Measurements from ENCODE around the gene IDNK. TPM values are rescaled to one million over a fixed set of nuclear protein-coding genes. Genes with fewer than 3 reads are reported as not detected.

IDNK gene
- total RNA-seq, 1 experiment from 2014 or later = 3.3 TPM

GRCh38 chr9:83617299-83617698 lies 5.6 kb upstream of the IDNK start (continued):
- TF ChIP-seq ZBTB33 (IDR thresholded peaks at IDR 0.05; ENCODE audit: extremely low read depth, insufficient replicate concordance, low read length) = no peak
- TF ChIP-seq FOSL1 (IDR thresholded peaks at IDR 0.05; ENCODE audit: low read depth) = no peak
- TF ChIP-seq JUND (IDR thresholded peaks at IDR 0.05) = no peak
- TF ChIP-seq ZNF274 (IDR thresholded peaks at IDR 0.05; ENCODE audit: low read depth, low read length) = no peak
- no peak for TF ChIP-seq YY1 (IDR thresholded peaks at IDR 0.05; ENCODE audit: extremely low read depth, insufficient replicate concordance, low read depth, low read length)
- no peak for TF ChIP-seq EZH2 (IDR thresholded peaks at IDR 0.05)

- no peaks in the 10 kb centered on the region for H3K9me3 ChIP-seq (ENCODE audit: control insufficient read depth in 1 of 2, insufficient read depth in 1 of 2, low read depth in 1 of 2, low read length in 2 of 2)
- no peaks in the 10 kb centered on the region for H3K27me3 ChIP-seq (ENCODE audit: insufficient read depth, low read length)
- no peaks in the 10 kb centered on the region for H4K20me1 ChIP-seq (ENCODE audit: insufficient read depth)
- H3K4me3 ChIP-seq (replicated peaks in 1 of 2; ENCODE audit: low read depth in 1 of 2, low read length in 2 of 2) = no peak overlapping the region
- intact Hi-C loops (cut with micrococcal nuclease) = loop anchor here (2.0 to 10.0 kb wide), 4 partner anchors 28 to 291 kb away; partner anchors contain the start of gene GKAP1
- peak overlapping the region; percentile 19; the same call in 1 of the 2 replicates for H3K4me2 ChIP-seq (ENCODE audit: low read length)
- H3K9me2 ChIP-seq (ENCODE audit: insufficient read depth) = no peaks in the 10 kb centered on the region
- CTCF ChIA-PET = interaction anchor here (0.6 to 1.9 kb wide), 12 partner anchors 8 to 640 kb away, joined by 3 to 16 read pairs (median 4); no protein-coding TSS in a partner anchor
- H3K4me1 ChIP-seq (ENCODE audit: control insufficient read depth in 1 of 2, insufficient read depth in 2 of 2, low read length in 2 of 2) = peaks cover 3 to 24% of the 10 kb centered on the region in 2 experiments; a peak in 3 of 4 replicates
- no peaks in the 10 kb centered on the region for H3K36me3 ChIP-seq (ENCODE audit: control insufficient read depth in 1 of 2, insufficient read depth in 2 of 2, low read length in 2 of 2)
- POLR2A ChIA-PET = no interaction called here
- no peak overlapping the region for H3K9ac ChIP-seq (ENCODE audit: low read length)
- no peak overlapping the region for H3K27ac ChIP-seq (ENCODE audit: low read depth, low read length)
- no peaks in the 10 kb centered on the region for H3K79me2 ChIP-seq (ENCODE audit: insufficient read depth, low read length)
- peak; percentile 54 for DNase-seq (ENCODE audit: low read depth, low spot score)
- RAD21 ChIA-PET (ENCODE audit: low non-redundant PET in 1 of 2, low total read pairs in 2 of 2, uncharacterized antibody in 2 of 2, unreplicated experiment in 2 of 2) = interaction anchor here in 1 of 2 experiments (0.6 to 1.6 kb wide), 2 partner anchors 28 to 745 kb away, joined by 3 to 4 read pairs; no protein-coding TSS in a partner anchor
- ATAC-seq = peak; percentile 18
- no peak overlapping the region for H2AFZ ChIP-seq (ENCODE audit: low read depth, low read length, poor library complexity, severe bottlenecking)
- BruUV-seq (replicated peaks) = no TSS peak
- TF ChIP-seq SP1 (IDR thresholded peaks at IDR 0.05; ENCODE audit: low read depth) (no peak), EZH2phosphoT487 (IDR thresholded peaks at IDR 0.05; ENCODE audit: borderline replicate concordance) (no peak), CBX3 (IDR thresholded peaks at IDR 0.05; ENCODE audit: low read depth) (no peak), EZH2 (IDR thresholded peaks at IDR 0.05) (no peak), CTCF (IDR thresholded peaks at IDR 0.05 in 2 of 3, conservative IDR thresholded peaks at IDR 0.05 in 1 of 3; ENCODE audit: borderline replicate concordance in 1 of 3, insufficient read depth in 1 of 3, low read depth in 2 of 3, low read length in 2 of 3) (peak; percentile 55 to 73 (median 72); a peak in 5 of 6 replicates), ATF3 (IDR thresholded peaks at IDR 0.05) (no peak), ZBTB33 (IDR thresholded peaks at IDR 0.05; ENCODE audit: extremely low read depth, insufficient replicate concordance, low read length) (no peak), RAD21 (IDR thresholded peaks at IDR 0.05; ENCODE audit: low read depth) (peak; percentile 79)
Observed at GRCh38 chr9:83620841-83621636, 1.9 kb upstream of the IDNK start.

All from HCT116 (cell line).